Loucy (cell line): Measurements from ENCODE around the gene CRCP.

Experiments used
- H2AFZ ChIP-seq: fragments of 200-600 bp; sonication (generic); 2 replicates; pipeline ENCODE4 v1.6.0; 2016; ENCODE audit warnings: antibody characterized with exemption, mild to moderate bottlenecking, low read length, moderate library complexity
- H3F3A ChIP-seq: fragments of 200-600 bp; 2 replicates; pipeline ENCODE4 v1.6.0; 2016; ENCODE audit warnings: antibody characterized with exemption, low read depth, mild to moderate bottlenecking
- H3K27me3 ChIP-seq: fragments of 200-600 bp; sonication (generic); 2 replicates; pipeline ENCODE4 v1.6.1; 2014; ENCODE audit warnings: low read length, mild to moderate bottlenecking; ENCODE audit not compliant: insufficient read depth, poor library complexity, severe bottlenecking
- H3K36me3 ChIP-seq: fragments of 200-600 bp; sonication (generic); 2 replicates; pipeline ENCODE4 v1.6.1; 2016; ENCODE audit warnings: low read length; ENCODE audit not compliant: insufficient read depth
- H3K4me1 ChIP-seq: fragments of 200-600 bp; sonication (generic); 2 replicates; pipeline ENCODE4 v1.5.1; 2014; ENCODE audit warnings: low read length, mild to moderate bottlenecking; ENCODE audit not compliant: insufficient read depth, poor library complexity, severe bottlenecking
- H3K4me2 ChIP-seq: fragments of 200-600 bp; sonication (generic); 2 replicates; pipeline ENCODE4 v1.6.0; 2014; ENCODE audit warnings: antibody characterized with exemption, low read length, low read depth, mild to moderate bottlenecking; ENCODE audit not compliant: poor library complexity, severe bottlenecking
- H3K4me3 ChIP-seq: fragments of 200-600 bp; sonication (generic); 2 replicates; pipeline ENCODE4 v1.5.1; 2014; ENCODE audit warnings: low read length, mild to moderate bottlenecking, mixed read lengths; ENCODE audit not compliant: poor library complexity, severe bottlenecking
- H3K79me2 ChIP-seq: fragments of 200-600 bp; sonication (generic); 2 replicates; pipeline ENCODE4 v1.6.1; 2014; ENCODE audit warnings: low read length; ENCODE audit not compliant: insufficient read depth
- H3K9ac ChIP-seq: fragments of 200-600 bp; sonication (generic); 2 replicates; pipeline ENCODE4 v1.6.0; 2014; ENCODE audit warnings: mild to moderate bottlenecking, low read depth, low read length, moderate library complexity; ENCODE audit not compliant: poor library complexity, severe bottlenecking
- H3K9me2 ChIP-seq: fragments of 200-600 bp; sonication (generic); replicated peaks from 2 replicates; pipeline ENCODE4 v1.6.1; 2016; ENCODE audit warnings: low read depth, low read length, mixed read lengths
- H3K9me3 ChIP-seq: fragments of 200-600 bp; sonication (generic); 2 replicates; pipeline ENCODE4 v1.6.1; 2014; ENCODE audit warnings: mild to moderate bottlenecking, antibody characterized with exemption, low read length, low read depth; ENCODE audit not compliant: insufficient read depth
- H4K20me1 ChIP-seq: fragments of 200-600 bp; sonication (generic); 2 replicates; pipeline ENCODE4 v1.6.0; 2014; ENCODE audit warnings: antibody characterized with exemption, low read length, mild to moderate bottlenecking; ENCODE audit not compliant: insufficient read depth, poor library complexity, severe bottlenecking
- CTCF ChIP-seq: fragments of 200-600 bp; sonication (generic); conservative IDR thresholded peaks from 2 replicates; pipeline ENCODE4 v1.5.1; 2014; ENCODE audit warnings: mild to moderate bottlenecking, antibody characterized with exemption, low read length
- EZH2phosphoT487 ChIP-seq: fragments of 200-600 bp; IDR thresholded peaks from 2 replicates; pipeline ENCODE4 v1.6.1; 2018; ENCODE audit warnings: antibody characterized with exemption, mild to moderate bottlenecking, moderate library complexity, borderline replicate concordance

Gene CRCP

DNA sequence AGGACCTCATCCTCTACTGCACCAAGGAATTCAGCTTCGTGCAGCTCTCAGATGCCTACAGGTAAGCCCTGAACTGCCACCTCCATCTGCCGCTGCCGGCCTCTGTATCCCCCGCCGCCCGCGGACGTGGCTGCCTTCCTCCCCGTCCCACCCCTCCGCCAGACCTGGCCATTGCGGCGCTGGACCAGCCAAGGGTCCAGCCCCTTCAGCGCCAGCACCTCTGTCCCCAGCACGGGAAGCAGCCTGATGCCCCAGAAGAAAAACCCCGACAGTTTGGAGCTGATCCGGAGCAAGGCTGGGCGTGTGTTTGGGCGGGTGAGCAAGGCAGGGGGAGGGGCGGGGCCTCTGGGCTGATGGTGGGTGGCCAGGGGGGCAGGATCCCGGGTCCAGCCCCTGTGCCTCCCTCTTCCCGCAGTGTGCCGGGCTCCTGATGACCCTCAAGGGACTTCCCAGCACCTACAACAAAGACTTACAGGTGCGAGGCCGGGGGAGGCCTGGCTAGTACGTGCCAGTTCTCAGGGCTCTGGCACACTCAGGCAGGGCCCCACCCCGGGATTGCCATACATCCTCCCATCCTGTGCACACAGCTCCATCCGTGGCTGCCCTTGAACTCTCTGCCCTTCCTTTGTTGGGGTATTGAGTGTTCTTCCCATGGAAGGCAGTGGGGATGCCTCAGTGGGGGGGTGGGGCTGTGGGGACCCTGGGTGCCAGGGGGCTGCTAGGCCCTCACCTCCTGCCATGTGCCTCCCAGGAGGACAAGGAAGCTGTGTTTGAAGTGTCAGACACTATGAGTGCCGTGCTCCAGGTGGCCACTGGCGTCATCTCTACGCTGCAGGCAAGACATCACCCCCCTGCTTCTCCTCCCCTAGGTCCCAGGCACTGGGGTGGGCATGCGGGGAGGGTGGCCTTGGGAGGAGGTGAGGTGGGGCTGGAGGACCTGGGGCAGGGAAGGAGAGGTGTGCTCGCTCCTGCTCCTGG lies 25.5 kb upstream of the CRCP start:
- H3K4me3 ChIP-seq = no peak overlapping the region
- no peak overlapping the region for H3K4me2 ChIP-seq
- no peaks in the 10 kb centered on the region for H3K27me3 ChIP-seq
- H3K36me3 ChIP-seq = no peaks in the 10 kb centered on the region
- H3K4me1 ChIP-seq = no peaks in the 10 kb centered on the region
- no peaks in the 10 kb centered on the region for H3K79me2 ChIP-seq
- H3K9me2 ChIP-seq = no peaks in the 10 kb centered on the region
- H3K9me3 ChIP-seq = no peaks in the 10 kb centered on the region
- no peaks in the 10 kb centered on the region for H3F3A ChIP-seq
- H3K9ac ChIP-seq = no peak overlapping the region
- H2AFZ ChIP-seq = no peak overlapping the region
- TF ChIP-seq CTCF = no peak
- TF ChIP-seq EZH2phosphoT487 = no peak
- H4K20me1 ChIP-seq = no peaks in the 10 kb centered on the region

- no peak overlapping the region for H3K4me3 ChIP-seq
- H3K36me3 ChIP-seq = no peaks in the 10 kb centered on the region
- no peaks in the 10 kb centered on the region for H4K20me1 ChIP-seq
- H2AFZ ChIP-seq = no peak overlapping the region
- no peak overlapping the region for H3K9ac ChIP-seq
- TF ChIP-seq CTCF (no peak), EZH2phosphoT487 (no peak)
- no peaks in the 10 kb centered on the region for H3K79me2 ChIP-seq
- no peaks in the 10 kb centered on the region for H3K9me3 ChIP-seq
- H3F3A ChIP-seq = no peaks in the 10 kb centered on the region
- H3K4me2 ChIP-seq = no peak overlapping the region
- no peaks in the 10 kb centered on the region for H3K27me3 ChIP-seq
- H3K4me1 ChIP-seq = no peaks in the 10 kb centered on the region
- H3K9me2 ChIP-seq = no peaks in the 10 kb centered on the region
Measured at GRCh38 chr7:66092654-66093053, 22.0 kb upstream of the CRCP start.

- Histone ChIP-seq H4K20me1 (no peaks in the 10 kb centered on the region), H3K27me3 (no peaks in the 10 kb centered on the region), H3K4me1 (peaks cover 8% of the 10 kb centered on the region), H3F3A (no peaks in the 10 kb centered on the region), H3K4me3 (no peak overlapping the region), H3K79me2 (no peaks in the 10 kb centered on the region), H3K9me3 (no peaks in the 10 kb centered on the region), H3K9me2 (no peaks in the 10 kb centered on the region), H3K36me3 (no peaks in the 10 kb centered on the region), H3K9ac (no peak overlapping the region), H3K4me2 (no peak overlapping the region), H2AFZ (no peak overlapping the region)
- TF ChIP-seq CTCF (no peak), EZH2phosphoT487 (no peak)
Measured at GRCh38 chr7:66095010-66095409, 19.6 kb upstream of the CRCP start.
